GM21737 (cell line): ENCODE data around the gene AP1M2.
"Not testable (repeated sequence)": the region's sequence is repeated elsewhere in the genome, so short reads cannot be mapped to it uniquely, and the experiment has no call there.

ENCODE experiments used
- ATAC-seq: cut with Tn5 transposase; IDR thresholded peaks from one replicate; pipeline ENCODE4 v1.9.1; 2021; ENCODE audit warnings: mild to moderate bottlenecking, moderate library complexity; ENCODE audit not compliant: unreplicated experiment

The AP1M2 gene

DNA sequence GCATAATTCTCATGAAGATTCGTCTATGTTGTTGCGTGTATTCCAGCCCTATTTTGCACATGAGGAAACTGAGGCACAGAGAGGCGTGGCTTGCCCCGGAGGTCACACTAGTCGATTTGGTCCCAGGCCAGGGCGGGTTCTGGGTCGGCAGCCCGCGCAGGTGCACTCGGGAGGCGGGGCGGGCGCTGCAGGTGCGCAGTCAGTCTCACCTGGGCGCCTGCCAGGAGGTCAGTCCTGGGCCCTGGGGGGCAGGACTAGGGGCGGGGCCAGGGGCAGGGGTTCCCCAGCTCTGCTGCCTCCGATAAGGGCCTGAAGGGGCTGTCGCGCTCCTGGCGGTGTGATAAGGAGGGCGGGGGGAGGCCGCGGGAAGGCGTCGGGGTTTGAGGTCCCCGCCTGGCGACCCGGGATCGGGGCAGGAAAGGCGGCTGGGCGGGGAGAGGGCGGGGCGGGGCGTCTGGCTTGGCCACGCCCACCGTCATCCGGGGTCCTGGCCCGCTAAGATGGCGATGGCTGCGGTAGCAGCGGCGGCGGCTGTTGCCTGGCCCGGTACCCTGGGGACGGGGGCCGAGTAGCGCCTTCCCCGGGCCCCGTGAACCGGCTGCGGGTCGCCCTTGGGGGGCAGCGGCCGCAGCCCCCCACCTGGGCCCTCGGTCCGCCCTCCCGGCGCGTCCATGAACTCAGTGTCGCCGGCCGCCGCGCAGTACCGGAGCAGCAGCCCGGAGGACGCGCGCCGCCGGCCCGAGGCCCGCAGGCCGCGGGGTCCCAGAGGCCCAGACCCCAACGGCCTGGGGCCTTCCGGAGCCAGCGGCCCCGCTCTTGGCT is 43.5 kb downstream of the AP1M2 start, which contains the start of gene ATG4D:
Gene ATG4D, plus strand, starts transcription at position 485 of the 822 bp plus-strand sequence. Its CDS starts 187 bp downstream, at position 672.
- peak; percentile 66 for ATAC-seq

DNA sequence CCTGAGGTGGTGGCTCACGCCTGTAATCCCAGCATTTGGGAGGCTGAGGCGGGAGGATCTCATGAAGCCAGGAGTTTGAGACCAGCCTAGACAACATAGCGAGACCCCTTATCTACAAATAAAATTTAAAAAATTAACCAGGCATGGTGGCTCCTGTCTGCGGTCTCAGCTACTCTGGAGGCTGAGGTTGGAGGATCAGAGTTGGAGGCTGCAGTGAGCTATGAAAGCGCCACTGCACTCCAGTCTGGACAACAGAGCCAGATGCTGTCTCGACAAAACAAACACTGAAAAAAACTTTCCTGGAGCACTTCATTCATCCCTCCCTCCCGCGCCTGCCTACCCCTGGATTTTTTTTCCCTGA is 44.1 kb downstream of the AP1M2 start:
- no peak for ATAC-seq

DNA sequence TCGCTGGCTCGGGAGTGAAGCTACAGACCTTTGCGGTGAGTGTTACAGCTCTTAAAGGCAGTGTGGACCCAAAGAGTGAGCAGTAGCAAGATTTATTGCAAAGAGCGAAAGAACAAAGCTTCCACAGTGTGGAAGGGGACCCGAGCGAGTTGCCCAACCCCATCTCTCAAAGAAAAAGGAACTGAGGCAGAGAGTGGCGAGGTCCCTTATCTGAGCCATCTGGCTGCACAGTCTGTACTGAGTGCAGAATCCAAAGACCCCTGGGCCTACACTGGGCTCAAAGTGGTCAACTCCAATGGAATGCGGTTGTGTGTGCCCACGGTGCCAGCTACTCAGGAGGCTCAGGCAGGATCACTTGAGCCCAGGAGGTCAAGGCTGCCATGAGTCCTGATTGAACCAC is 48.1 kb downstream of the AP1M2 start:
- not testable (repeated sequence) for ATAC-seq

DNA sequence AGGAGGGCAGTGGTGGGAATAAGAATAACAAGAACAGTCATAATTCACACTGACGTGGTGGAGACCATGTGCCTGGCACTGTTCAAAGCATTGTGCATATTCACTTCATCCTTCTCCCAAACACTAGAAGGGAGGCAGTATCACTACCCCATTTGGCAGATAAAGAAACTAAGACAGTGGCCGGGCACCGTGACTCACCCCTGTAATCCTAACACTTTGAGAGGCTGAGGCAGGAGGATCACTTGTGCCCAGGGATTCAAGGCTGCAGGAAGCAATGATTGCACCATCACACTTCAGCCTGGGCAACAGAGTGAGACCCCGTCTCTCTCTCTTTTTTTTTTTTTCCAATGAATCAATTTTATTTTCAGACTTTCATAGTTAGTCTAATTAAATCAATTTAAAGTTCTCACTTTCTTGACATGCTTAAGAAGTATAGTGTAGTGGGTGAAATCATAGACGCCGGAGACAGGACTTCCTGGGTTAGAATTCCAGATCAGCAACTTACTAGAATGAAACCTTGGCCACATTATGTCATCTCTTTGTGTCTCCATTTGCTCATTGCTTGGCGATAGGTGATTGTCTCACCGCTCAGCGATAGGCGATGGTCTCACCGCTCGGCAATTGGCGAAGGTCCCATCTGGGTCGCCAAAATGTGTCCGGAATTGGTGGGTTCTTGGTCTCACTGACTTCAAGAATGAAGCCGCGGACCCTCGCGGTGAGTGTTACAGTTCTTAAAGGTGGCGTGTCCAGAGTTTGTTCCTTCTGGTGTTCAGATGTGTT is 48.7 kb downstream of the AP1M2 start:
- ATAC-seq: no peak

DNA sequence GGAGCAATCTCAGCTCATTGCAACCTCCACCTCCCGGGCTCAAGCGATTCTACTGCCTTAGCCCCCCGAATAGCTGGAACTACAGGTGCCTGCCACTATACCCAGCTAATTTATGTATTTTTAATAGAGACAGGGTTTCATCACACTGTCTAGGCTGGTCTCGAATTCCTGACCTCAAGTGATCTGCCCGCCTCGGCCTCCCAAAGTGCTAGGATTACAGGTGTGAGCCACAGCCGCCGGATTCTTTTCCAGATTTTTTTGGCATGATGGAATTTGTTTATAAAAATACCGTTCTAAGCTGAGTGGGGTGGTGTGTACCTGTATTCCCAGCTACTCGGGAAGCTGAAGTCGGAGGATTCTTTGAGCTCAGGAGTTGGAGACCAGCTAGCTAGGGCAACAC is 49.4 kb downstream of the AP1M2 start:
- no peak for ATAC-seq

DNA sequence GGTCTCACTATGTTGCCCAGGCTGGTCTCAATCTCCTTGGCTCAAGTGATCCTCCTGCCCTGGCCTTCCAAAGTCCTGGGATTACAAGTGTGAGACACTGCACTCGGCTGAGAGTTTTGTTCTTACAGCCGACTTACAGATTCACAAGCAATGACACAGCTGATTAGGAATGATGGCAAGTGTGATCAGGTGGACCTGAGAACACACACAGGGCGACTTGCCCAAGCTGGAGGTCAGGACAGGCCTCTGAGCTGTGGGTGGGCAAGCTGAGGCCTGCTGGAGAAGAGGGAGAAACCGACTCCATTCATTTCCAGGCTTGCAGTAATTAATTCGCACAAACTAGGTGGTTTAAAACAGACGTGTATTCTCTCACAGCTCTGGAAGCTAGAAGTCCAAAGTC is 51.5 kb downstream of the AP1M2 start:
- no peak for ATAC-seq

DNA sequence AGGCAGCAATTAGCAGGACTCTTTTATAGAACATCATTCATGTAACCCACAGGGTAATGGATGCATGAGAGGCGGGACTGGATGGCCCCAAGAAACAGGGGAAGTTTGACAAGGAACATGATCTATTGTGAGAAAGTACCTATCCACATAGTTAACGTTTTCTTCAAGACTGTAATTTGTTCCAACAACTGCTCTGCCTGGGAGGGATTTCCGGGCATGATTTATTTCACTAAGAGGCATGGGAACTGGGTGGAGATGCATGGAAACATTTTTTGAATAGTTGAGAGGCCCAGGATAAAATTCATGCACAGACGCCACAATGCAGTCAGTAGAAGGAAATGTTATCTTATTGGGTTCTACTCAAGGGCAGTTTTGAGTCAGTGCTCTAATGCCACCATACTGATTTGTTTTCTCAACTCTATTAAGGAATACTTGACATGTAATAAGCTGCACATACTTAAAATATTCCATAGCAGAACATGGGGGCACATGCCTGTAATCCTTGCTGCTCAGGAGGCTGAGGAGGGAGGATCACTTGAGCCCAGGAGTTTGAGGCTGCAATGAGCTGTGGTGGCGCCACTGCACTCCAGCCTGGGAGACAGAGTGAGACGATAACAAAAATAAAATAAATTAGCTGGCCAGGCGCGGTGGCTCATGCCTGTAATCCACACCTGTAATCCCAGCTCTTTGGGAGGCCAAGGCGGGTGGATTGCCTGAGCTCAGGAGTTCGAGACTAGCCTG is 53.3 kb downstream of the AP1M2 start:
- no peak for ATAC-seq

DNA sequence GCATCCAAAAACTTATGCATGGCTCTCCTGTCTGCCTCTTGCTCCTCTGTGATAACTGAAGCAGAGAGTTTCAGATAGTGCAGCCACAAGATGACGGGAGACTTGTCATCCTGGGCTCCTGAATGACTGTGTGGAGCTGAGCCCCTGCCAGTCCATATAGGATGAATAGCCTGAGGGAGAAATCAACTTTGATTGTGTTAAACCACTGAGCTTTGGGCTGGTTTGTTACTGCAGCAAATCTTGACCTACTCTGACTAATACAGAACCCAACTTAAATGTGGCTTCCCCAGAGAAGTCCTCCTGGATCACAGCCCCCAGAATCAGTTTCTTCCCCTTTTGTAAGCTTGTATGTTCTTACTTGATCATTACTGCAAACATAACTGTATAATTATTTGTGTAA is 54.7 kb downstream of the AP1M2 start:
- ATAC-seq: no peak

DNA sequence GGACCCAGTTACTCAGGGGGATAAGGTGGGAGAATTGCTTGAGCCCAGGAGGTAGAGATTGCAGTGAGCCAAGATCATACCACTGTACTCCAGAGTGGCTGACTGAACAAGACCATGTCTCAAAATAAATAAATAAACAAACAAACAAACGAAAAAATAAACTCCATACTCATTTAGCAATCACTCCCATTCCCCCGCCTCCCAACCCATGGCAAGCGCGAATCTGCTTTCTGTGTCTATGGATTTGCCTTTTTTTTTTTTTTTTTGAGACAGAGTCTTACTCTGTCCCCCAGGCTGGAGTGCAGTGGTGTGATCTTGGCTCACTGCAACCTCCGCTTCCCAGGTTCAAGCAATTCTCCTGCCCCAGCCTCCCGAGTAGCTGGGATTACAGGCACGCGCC is 60.2 kb downstream of the AP1M2 start:
- not testable (repeated sequence) for ATAC-seq

DNA sequence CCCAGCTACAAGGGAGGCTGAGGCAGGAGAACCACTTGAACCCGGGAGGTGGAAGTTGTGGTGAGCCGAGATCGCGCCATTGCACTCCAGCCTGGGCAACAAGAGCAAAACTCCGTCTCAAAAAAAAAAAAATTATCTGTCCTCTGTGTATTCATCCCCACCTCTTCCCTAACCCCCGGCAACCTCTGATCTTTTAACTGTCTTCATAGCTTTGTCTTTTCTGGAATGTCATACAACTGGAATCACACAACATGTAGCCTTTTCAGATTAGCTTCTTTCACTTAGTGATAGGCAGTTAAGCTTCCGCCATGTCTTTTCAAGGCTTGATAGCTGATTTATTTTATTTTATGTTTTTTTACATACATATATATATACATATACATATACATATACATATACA is 61.5 kb downstream of the AP1M2 start:
- ATAC-seq: no peak

DNA sequence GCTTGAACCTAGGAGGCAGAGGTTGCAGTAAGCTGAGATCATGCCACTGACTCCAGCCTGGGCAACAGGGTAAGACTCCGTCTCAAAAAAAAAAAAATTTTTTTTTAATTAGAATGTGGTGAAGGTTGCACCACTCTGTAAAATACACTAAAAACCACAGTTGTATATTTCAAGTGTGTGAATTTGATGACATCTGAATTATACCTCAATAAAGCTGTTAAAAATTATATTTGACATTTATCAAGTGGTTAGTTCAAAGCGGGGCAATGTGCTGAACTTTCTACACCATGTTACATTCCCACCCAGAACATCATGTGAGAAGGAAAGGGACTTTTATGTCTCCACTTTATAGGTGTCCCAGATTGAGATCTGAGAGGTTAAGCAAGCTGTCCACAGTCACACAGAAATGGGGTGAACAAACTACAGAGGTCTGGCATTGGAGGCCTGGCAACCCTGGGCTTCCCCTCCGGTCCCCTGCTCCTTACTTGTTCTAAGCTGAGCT is 63.9 kb downstream of the AP1M2 start:
- ATAC-seq: no peak
